PFSK-1 (cell line): ENCODE measurements around the gene TMEM11.

ENCODE experiments used
- FOXP2 ChIP-seq: optimal IDR thresholded peaks from 2 replicates; pipeline ENCODE3; 2011; ENCODE audit warnings: borderline replicate concordance, control low read depth, inconsistent platforms; ENCODE audit not compliant: insufficient read depth; ENCODE audit errors: extremely low read length, extremely low read depth
- POLR2AphosphoS5 ChIP-seq: IDR thresholded peaks from 2 replicates; pipeline ENCODE4 v1.6.1; 2012; ENCODE audit warnings: low read depth, mild to moderate bottlenecking, control low read depth, low read length, moderate library complexity
- SIN3A ChIP-seq: IDR thresholded peaks from 2 replicates; pipeline ENCODE4 v1.6.1; 2012; ENCODE audit warnings: mild to moderate bottlenecking, low read length, moderate library complexity, borderline replicate concordance; ENCODE audit not compliant: insufficient read depth
- TAF1 ChIP-seq: IDR thresholded peaks from 2 replicates; pipeline ENCODE4 v1.6.1; 2012; ENCODE audit warnings: low read length, control low read depth, borderline replicate concordance; ENCODE audit not compliant: insufficient read depth
- TF ChIP-seq, protein P1 (sequence below), 2 experiments: IDR thresholded peaks; 2 replicates each; pipeline versions ENCODE4 v1.6.1 to v1.8.0; 2011 to 2012; ENCODE audit warnings: low read depth in 2 of 2, low read length in 2 of 2, control low read depth in 1 of 2, inconsistent platforms in 1 of 2, mild to moderate bottlenecking in 1 of 2, moderate library complexity in 1 of 2; ENCODE audit not compliant: insufficient read depth in 1 of 2

TMEM11 gene

DNA sequence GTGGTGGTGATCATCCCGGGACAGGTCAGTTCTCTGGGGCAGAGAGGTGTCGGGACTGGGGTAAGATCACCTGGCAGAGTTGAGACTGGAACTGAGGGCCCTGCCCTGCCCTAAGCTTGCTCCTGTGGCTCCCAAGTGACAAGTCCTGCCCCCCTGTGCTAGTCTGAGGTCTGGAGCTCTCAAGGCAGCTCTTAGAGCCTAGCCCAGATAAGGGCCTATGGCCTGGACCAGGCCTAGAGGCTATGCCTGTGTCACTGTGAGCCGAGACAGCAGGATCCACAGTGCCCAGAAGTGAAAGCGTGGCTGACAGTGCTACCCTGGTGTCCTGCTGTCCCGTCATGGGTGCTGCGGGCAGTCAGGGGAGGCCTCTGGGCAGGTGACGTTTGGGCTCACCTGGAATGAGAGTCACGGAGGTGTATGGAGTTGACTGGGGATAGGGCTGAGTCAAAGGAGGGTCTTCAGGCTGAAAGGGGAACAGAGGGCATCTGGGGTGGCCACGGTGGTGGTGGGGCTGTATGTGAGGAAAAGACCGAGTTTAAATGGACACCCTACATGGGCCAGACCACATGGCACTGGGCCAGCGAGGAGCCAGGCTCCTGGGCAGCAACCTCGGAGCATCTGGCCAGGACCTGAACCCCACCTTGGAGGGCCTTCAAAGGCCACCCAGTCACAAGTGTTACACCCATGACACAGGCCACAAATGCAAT lies 33.7 kb upstream of the TMEM11 start:
- TF ChIP-seq POLR2AphosphoS5 (no peak), TAF1 (no peak), FOXP2 (no peak), SIN3A (no peak)
- TF ChIP-seq, protein P1, sequence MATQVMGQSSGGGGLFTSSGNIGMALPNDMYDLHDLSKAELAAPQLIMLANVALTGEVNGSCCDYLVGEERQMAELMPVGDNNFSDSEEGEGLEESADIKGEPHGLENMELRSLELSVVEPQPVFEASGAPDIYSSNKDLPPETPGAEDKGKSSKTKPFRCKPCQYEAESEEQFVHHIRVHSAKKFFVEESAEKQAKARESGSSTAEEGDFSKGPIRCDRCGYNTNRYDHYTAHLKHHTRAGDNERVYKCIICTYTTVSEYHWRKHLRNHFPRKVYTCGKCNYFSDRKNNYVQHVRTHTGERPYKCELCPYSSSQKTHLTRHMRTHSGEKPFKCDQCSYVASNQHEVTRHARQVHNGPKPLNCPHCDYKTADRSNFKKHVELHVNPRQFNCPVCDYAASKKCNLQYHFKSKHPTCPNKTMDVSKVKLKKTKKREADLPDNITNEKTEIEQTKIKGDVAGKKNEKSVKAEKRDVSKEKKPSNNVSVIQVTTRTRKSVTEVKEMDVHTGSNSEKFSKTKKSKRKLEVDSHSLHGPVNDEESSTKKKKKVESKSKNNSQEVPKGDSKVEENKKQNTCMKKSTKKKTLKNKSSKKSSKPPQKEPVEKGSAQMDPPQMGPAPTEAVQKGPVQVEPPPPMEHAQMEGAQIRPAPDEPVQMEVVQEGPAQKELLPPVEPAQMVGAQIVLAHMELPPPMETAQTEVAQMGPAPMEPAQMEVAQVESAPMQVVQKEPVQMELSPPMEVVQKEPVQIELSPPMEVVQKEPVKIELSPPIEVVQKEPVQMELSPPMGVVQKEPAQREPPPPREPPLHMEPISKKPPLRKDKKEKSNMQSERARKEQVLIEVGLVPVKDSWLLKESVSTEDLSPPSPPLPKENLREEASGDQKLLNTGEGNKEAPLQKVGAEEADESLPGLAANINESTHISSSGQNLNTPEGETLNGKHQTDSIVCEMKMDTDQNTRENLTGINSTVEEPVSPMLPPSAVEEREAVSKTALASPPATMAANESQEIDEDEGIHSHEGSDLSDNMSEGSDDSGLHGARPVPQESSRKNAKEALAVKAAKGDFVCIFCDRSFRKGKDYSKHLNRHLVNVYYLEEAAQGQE (IDR thresholded peaks at IDR 0.05; ENCODE audit: insufficient read depth in 1 of 2, low read depth in 2 of 2, low read length in 2 of 2), result no peak

DNA sequence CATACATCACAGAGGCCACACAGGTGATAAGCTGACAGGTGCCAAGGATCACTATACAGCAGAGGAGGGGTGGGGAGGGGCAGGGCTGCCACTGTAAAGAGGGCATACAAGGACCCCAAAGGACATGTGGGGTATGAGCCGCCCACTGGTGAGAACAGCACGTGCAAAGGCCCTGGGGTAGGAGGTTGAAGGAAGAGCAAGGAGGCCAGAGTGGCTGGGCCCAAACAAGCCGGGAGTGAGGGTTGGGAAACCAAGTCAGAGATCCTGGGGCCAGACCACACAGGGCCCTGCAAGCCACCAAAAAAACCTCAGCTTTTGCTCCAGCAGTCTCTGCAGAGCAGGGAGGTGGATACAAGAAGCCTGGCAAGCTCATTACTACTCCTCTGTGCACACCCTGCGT lies 32.7 kb upstream of the TMEM11 start:
- TF ChIP-seq FOXP2 (no peak), POLR2AphosphoS5 (no peak), SIN3A (no peak), TAF1 (no peak)
- TF ChIP-seq, protein P1 (IDR thresholded peaks at IDR 0.05; ENCODE audit: insufficient read depth in 1 of 2, low read depth in 2 of 2, low read length in 2 of 2), result no peak

DNA sequence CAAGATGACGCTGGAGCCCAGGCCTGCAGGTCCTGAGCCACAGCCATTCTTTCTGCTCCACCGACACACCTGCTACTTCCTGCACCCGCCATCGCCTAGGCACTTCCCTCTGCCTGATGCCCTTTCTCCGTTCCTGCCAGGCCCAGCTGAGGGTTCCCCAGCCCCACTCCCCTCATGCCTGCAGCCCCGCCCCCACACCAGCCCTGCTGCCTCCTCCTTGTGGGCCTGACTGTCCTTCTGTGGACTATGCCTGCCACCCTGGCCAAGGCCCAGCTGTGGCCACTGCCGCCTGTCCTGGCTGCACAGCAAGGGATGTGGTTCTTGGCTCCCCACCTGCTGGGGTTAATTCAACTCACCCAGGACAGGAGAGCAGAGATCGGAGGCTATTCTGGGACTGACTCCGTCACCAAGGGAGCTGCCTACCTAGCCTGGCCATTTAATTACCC lies 31.7 kb upstream of the TMEM11 start:
- TF ChIP-seq TAF1, result no peak
- TF ChIP-seq SIN3A, result no peak
- TF ChIP-seq POLR2AphosphoS5, result no peak
- no peak for TF ChIP-seq FOXP2
- TF ChIP-seq, protein P1 (IDR thresholded peaks at IDR 0.05; ENCODE audit: insufficient read depth in 1 of 2, low read depth in 2 of 2, low read length in 2 of 2), result no peak

DNA sequence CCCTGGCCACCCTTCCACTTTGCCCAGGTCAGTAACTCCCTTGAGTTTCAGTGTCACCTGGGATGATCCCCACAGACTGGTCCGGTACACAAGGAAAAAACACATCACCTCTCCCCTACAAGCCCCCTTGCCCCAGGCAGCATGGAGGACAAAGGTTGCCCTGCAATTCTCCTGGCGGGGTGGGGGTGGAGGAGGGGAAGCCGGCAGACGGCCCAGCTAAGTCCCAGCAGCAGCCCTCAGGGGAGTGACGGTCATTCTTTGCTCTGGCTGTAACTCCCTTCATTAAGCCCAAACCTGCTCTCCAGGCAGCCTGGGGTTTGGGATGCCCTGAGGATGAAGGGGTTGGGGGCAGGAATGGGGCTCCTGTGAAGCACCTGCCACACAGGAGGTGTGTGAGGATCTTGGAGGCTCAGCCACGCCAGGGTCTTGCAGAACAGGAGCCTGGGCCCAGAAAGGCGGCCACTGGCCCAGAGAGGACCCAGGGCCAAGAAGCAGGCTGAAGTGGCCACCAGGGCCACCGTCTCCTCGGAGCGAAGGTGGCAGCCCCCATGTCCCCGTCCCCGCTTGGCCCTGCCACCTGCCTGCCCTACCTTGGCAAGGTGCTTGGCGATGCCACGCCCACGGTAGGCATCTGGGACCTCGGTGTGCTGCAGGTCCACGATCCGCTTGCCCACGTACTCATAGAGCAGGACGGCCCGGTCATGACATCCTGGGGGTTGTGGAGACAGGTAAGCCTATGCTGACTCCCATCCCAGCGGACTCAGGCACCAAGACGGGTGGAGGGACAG lies 29.7 kb upstream of the TMEM11 start:
- TF ChIP-seq POLR2AphosphoS5 (no peak), TAF1 (no peak), FOXP2 (no peak), SIN3A (no peak)
- TF ChIP-seq, protein P1 (IDR thresholded peaks at IDR 0.05; ENCODE audit: insufficient read depth in 1 of 2, low read depth in 2 of 2, low read length in 2 of 2), result no peak
